HAP-1 (cell line): ENCODE measurements around the gene SDK1.

Experiments used
- DNase-seq, 2 experiments: peaks; one replicate each; pipeline ENCODE4 v3.0.0-alpha.2; 2016 to 2020; ENCODE audit warnings: low spot score in 2 of 2
- H3K27me3 ChIP-seq: fragments of 250-450 bp; sonication (Bioruptor Pico); 2 replicates; pipeline ENCODE4 v1.5.1; 2020; ENCODE audit warnings: low read depth, mild to moderate bottlenecking, moderate library complexity
- H3K36me3 ChIP-seq: fragments of 250-450 bp; sonication (Bioruptor Pico); replicated peaks from 2 replicates; pipeline ENCODE4 v1.5.1; 2020; ENCODE audit warnings: mild to moderate bottlenecking
- H3K4me1 ChIP-seq: fragments of 250-450 bp; sonication (Bioruptor Pico); 2 replicates; pipeline ENCODE4 v1.5.1; 2020; ENCODE audit warnings: mild to moderate bottlenecking
- H3K4me3 ChIP-seq: fragments of 250-450 bp; sonication (Bioruptor Pico); 2 replicates; pipeline ENCODE4 v1.5.1; 2020; ENCODE audit warnings: mild to moderate bottlenecking, moderate library complexity
- H3K9me3 ChIP-seq: fragments of 250-450 bp; sonication (Bioruptor Pico); 2 replicates; pipeline ENCODE4 v1.5.1; 2020; ENCODE audit warnings: mild to moderate bottlenecking, moderate library complexity
- in situ Hi-C: fragments of 300-500 bp; cut with MboI; formaldehyde crosslinking; loops from 3 replicates; pipeline ENCODE4 v1.14.3; 2020; ENCODE audit warnings: low sequenced_read_pairs, inconsistent platforms, mixed read lengths

SDK1 gene

DNA sequence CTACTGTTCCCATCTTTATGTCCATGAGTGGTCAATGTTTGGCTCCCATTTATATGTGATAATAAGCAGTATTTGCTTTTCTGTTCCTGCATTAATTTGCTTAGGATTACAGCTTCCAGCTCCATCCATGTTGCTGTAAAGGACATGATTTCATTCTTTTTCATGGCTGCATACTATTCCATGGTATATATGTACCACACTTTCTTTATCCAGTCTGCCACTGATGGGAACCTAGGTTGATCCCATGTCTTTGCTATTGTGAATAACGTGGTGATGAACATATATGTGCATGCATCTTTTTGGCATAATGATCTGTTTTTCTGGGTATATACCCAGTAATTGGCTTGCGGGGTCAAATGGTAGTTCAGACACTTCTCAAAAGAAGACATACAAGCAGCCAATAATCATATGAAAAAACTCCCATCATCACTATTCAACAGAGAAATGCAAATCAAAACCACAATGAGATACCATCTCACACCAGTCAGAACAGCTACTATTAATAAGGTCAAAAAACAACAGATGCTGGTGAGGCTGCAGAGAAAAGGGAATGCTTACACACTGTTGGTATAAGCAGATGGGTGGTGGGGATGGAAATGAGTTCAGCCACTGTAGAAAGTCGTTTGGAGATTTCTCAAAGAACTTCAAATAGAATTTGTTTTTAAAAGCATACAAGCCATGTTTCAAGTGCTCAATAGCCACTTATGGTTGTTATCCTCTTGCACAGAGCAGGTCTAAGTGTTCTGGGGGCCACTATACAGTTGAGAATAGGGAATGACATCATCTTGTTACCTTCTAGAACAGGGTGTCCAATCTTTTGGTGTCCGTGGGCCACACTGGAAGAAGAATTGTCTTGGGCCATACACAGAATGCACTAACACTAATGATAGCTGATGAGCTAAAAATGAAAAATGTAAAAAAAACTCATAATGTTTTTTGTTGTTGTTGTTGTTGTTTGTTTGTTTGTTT lies 23.2 kb upstream of the SDK1 start:
- H3K27me3 ChIP-seq = no peaks in the 10 kb centered on the region
- no peak for DNase-seq
- no peaks in the 10 kb centered on the region for H3K9me3 ChIP-seq
- peaks cover 4% of the 10 kb centered on the region; the same call in 1 of the 2 replicates for H3K4me1 ChIP-seq
- in situ Hi-C loops = no loop called here
- no peak overlapping the region for H3K4me3 ChIP-seq
- no peaks in the 10 kb centered on the region for H3K36me3 ChIP-seq

DNA sequence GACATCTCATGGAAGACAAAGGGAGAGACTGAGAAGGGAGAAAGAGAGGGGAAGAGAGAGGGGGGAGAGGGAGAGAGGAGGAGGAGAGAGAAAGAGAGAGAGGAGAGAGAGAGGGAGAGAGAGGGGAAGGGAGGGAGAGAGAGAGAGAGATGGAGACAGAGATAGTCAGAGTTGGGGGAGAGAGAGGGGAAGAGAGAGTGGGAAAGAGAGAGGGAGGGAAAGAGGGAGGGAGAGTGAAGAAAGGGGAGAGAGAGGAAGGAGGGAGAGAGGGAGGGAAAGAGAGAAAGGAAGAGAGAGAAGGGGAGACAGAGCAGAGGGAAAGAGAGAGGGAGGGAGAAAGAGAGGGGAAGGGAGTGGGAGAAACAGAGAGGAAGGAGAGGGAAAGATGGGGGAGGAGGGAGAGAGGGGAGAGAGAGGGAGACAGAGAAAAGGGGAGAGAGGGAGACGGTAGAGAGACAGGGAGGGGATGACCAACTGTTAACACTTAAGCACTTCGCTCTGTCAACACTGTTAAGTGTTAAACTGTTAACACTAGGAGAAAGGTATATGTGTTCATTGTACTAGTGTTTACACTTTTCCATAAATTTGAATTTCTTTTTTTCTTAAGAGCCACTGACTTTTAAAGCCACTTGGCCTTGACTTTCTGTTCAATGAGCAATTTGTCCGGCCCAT lies 21.8 kb upstream of the SDK1 start:
- H3K27me3 ChIP-seq = no peaks in the 10 kb centered on the region
- H3K9me3 ChIP-seq = no peaks in the 10 kb centered on the region
- H3K36me3 ChIP-seq = no peaks in the 10 kb centered on the region
- in situ Hi-C loops = no loop called here
- H3K4me1 ChIP-seq = peaks cover 4% of the 10 kb centered on the region; the same call in 1 of the 2 replicates
- no peak overlapping the region for H3K4me3 ChIP-seq
- no peak for DNase-seq

DNA sequence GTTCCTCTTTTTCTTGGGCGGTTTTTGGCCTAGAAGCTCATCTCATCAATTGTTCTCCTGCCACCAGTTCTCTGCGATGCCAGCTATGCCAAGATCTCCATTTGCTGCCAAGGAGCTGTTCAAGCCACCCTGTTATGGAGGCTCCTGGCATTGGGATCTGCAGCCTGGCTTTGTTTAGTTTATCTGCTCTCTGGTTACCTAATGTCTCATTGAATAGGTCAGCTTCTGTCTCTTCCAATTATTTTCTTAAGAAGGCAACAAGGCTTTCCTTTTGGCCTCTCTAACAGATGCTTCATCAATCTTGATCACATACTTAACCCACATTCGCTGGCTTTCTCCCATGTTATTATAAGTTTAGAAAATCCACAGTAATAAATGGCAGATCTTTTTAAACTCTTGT lies 20.6 kb upstream of the SDK1 start:
- no peaks in the 10 kb centered on the region for H3K27me3 ChIP-seq
- DNase-seq = no peak
- no peaks in the 10 kb centered on the region for H3K9me3 ChIP-seq
- in situ Hi-C loops = no loop called here
- no peak overlapping the region for H3K4me3 ChIP-seq
- peaks cover 4% of the 10 kb centered on the region; the same call in 1 of the 2 replicates for H3K4me1 ChIP-seq
- H3K36me3 ChIP-seq = no peaks in the 10 kb centered on the region

GRCh38 chr7:3280946-3281656 lies 20.0 kb upstream of the SDK1 start:
- Histone ChIP-seq H3K9me3 (no peaks in the 10 kb centered on the region), H3K27me3 (no peaks in the 10 kb centered on the region), H3K4me3 (no peak overlapping the region), H3K36me3 (no peaks in the 10 kb centered on the region), H3K4me1 (peaks cover 4% of the 10 kb centered on the region; the same call in 1 of the 2 replicates)
- in situ Hi-C loops = no loop called here
- DNase-seq = peak in 1 of 2 experiments; percentile 50

DNA sequence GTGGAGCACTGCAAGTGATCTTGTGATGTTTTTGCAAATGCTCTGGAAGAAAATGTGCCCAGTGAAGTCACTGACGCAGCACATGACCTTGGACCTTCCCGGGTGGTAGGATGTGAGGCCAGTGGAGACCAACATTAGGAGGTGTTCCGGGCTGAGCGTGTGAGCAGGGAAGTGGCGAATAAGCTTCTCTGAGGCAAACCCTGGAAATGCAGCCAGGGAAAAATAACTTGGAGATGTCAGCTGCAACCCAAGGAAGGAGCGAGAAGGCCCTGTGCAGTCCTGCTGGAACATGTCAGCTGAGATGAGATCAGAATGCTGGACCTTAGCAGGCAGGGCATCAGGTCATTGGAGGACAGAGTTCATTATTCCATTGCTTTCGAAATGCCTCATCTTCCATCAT lies 18.6 kb upstream of the SDK1 start:
- Histone ChIP-seq H3K4me3 (no peak overlapping the region), H3K36me3 (no peaks in the 10 kb centered on the region), H3K9me3 (no peaks in the 10 kb centered on the region), H3K27me3 (no peaks in the 10 kb centered on the region), H3K4me1 (peaks cover 4% of the 10 kb centered on the region; the same call in 1 of the 2 replicates)
- DNase-seq = no peak
- in situ Hi-C loops = no loop called here

- Histone ChIP-seq H3K36me3 (no peaks in the 10 kb centered on the region), H3K9me3 (no peaks in the 10 kb centered on the region), H3K4me3 (no peak overlapping the region), H3K4me1 (peaks cover 4% of the 10 kb centered on the region; the same call in 1 of the 2 replicates), H3K27me3 (no peaks in the 10 kb centered on the region)
- in situ Hi-C loops = no loop called here
- DNase-seq = no peak
These were observed 17.8 kb upstream of the SDK1 start for GRCh38 chr7:3283130-3283704.

DNA sequence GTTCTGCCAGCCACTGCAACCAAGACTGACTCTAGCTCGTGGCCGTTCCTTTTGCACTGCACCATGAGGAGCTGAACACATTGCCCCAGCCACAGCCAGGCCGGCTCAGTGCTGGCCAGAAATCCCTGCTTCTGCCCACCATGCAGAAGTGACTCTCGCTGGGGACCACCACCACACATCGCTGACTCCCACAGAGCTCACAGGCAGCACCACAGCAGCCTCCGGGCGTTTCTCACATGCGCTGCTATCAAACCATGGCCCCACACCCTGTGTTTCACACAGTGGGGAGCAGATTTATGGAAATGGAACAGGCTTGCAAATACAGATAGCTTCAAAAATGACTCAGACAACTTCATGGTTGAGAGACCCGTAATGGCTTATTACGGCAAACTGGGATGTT lies 15.4 kb upstream of the SDK1 start:
- Histone ChIP-seq H3K4me1 (peaks cover 2% of the 10 kb centered on the region; the same call in 1 of the 2 replicates), H3K9me3 (no peaks in the 10 kb centered on the region), H3K36me3 (no peaks in the 10 kb centered on the region), H3K27me3 (no peaks in the 10 kb centered on the region), H3K4me3 (no peak overlapping the region)
- in situ Hi-C loops = no loop called here
- no peak for DNase-seq

GRCh38 chr7:3289996-3290395 lies 11.1 kb upstream of the SDK1 start:
- Histone ChIP-seq H3K36me3 (no peaks in the 10 kb centered on the region), H3K4me3 (no peak overlapping the region), H3K27me3 (no peaks in the 10 kb centered on the region), H3K9me3 (no peaks in the 10 kb centered on the region), H3K4me1 (no peaks in the 10 kb centered on the region)
- no peak for DNase-seq
- in situ Hi-C loops = no loop called here

GRCh38 chr7:3292694-3293093 lies 8.4 kb upstream of the SDK1 start:
- Histone ChIP-seq H3K36me3 (no peaks in the 10 kb centered on the region), H3K27me3 (no peaks in the 10 kb centered on the region), H3K4me3 (no peak overlapping the region), H3K4me1 (no peaks in the 10 kb centered on the region), H3K9me3 (no peaks in the 10 kb centered on the region)
- no peak for DNase-seq
- in situ Hi-C loops = no loop called here

GRCh38 chr7:3294432-3295100 lies 6.5 kb upstream of the SDK1 start:
- in situ Hi-C loops = no loop called here
- no peak for DNase-seq
- H3K4me3 ChIP-seq = no peak overlapping the region
- H3K36me3 ChIP-seq = no peaks in the 10 kb centered on the region
- no peaks in the 10 kb centered on the region for H3K9me3 ChIP-seq
- H3K27me3 ChIP-seq = no peaks in the 10 kb centered on the region
- no peaks in the 10 kb centered on the region for H3K4me1 ChIP-seq

DNA sequence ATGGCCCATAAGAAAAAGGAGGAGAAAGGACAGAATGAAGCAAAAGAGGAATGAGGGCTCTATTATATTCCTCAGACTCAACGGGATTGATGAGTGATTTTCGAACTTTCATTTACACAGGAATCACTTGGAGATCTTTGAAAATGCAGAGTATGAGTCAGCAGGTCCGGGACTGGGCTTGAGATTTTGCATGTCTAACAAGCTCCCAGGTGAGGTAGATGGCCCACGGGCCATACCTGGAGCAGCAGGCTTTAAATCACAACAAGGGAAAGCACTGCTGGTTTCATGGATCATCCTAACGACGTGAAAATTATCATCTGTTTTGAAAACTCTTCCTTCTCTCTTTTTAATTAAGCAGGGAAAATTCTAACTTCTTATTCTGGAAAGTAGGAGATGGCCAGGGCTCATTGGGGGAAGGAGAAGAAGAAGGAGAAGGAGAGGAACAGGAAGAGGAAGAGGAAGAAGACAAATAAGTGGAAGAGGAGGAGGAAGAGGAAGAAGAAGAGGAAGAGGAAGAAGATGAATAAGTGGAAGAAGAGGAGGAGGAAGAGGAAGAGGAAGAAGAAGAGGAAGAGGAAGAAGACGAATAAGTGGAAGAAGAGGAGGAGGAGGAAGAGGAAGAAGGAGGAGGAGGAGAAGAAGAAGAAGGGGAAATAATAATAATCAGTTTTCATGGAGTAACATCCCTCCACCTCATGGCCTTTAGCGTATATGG lies 3.8 kb upstream of the SDK1 start:
- Histone ChIP-seq H3K4me3 (no peak overlapping the region), H3K36me3 (no peaks in the 10 kb centered on the region), H3K27me3 (peaks cover 3% of the 10 kb centered on the region; the same call in 1 of the 2 replicates), H3K9me3 (no peaks in the 10 kb centered on the region), H3K4me1 (no peaks in the 10 kb centered on the region)
- in situ Hi-C loops = no loop called here
- no peak for DNase-seq

DNA sequence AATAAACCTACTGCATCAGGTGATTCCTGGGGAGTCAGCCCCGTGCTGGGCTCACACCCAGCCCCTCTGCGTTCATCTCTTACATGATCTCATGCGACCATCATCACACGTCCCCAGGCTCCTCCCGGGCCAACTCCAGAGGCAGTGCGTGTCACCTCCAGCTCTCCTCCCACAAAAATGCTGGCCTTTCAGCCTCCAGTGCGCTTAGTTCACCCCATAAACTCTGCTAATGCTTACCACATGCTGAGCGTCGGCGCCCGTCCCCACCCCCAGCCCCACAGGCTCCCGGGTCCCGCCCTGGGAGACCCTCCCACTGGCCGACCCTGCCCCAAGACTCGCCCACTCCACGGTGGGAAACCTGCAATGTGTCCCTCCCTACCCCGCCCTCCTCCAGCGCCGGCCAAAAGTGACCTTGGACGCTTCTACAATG lies 816 bp upstream of the SDK1 start:
- H3K4me1 ChIP-seq = no peaks in the 10 kb centered on the region
- peaks cover 6% of the 10 kb centered on the region; the same call in 1 of the 2 replicates for H3K27me3 ChIP-seq
- in situ Hi-C loops = no loop called here
- no peak for DNase-seq
- peak overlapping the region; percentile 20 for H3K4me3 ChIP-seq
- H3K36me3 ChIP-seq = no peaks in the 10 kb centered on the region
- H3K9me3 ChIP-seq = no peaks in the 10 kb centered on the region

DNA sequence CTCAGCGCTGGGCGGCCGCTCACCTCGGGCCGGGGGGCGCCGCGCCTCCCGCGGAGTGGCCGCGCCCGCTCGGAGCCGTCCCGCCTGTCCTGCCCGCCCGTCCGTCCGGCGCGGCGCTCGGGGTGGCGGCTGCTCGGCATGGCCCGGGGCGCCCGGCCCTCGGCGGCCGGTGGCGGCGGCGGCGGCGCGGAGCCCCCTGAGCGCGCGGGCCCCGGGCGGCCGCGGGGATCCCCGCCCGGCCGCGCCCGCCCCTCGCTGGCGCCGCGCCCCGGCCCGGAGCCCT lies 338 bp downstream of the SDK1 start:
- no peak overlapping the region for H3K4me3 ChIP-seq
- no peak for DNase-seq
- no peaks in the 10 kb centered on the region for H3K4me1 ChIP-seq
- H3K9me3 ChIP-seq = no peaks in the 10 kb centered on the region
- in situ Hi-C loops = no loop called here
- peaks cover 6% of the 10 kb centered on the region; the same call in 1 of the 2 replicates for H3K27me3 ChIP-seq
- H3K36me3 ChIP-seq = no peaks in the 10 kb centered on the region
